SIG-M5 treated with dmso at 0.1 percent for 504 hours (cell line): ENCODE data around the gene TXNRD3.
A peak's percentile ranks its signal among the peaks of the same experiment; 100 is the strongest.

Experiments used
- DNase-seq: peaks from one replicate; lab custom pipeline; 2025; ENCODE audit not compliant: unreplicated experiment; lab: John Stamatoyannopoulos, UW

The TXNRD3 gene

GRCh38 chr3:126672340-126672739 is 17.4 kb upstream of the TXNRD3 start:
- no peak for DNase-seq

GRCh38 chr3:126671521-126671920 is 16.6 kb upstream of the TXNRD3 start:
- DNase-seq = no peak

DNA sequence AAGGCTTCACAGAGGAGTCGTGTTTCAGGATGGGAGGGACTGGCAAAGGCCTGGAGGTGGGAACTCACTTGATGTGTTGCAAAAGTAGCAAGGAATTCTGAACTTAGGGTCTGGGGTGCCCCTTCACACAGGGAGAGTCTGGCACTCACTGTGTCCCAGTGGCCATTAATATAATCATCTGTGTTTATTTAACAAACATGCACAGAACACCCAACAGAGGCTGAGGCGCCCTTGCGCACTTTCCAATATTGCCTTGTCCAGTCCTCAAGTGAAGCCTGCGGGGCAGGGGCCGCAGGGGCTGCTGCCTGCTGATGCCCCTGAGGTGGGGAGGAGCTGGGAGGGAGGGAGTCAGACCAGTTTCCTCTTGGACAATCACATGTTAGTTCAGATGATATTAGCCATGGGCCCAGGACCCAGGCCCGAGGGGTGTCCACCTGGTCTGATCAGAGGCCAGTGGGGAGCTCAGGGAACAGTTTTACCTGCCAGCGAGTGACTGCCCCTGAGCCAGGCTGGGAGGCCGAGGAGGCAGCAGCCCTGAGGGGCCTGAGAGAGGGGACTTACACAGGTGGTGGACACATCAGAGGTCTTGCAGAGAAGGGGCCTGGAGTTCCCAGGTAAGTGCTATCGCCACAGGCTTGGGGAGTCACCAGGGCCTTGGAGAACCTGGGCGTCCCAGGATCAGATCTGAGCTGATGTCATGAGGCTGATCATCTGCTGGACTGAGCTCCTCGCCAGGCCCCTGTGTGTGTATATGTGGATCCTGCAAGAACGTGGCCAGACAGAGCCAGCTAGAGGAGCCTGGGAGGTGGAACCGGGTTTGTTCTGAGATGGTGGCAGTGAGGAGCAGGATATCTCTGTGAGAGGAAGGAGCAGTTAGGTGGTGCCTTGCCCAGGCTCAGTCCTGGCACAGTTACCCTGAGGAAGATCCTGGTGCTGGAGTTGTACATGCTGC is 13.8 kb upstream of the TXNRD3 start:
- DNase-seq = no peak

- no peak for DNase-seq
Observed at GRCh38 chr3:126667631-126668449, 12.9 kb upstream of the TXNRD3 start.

DNA sequence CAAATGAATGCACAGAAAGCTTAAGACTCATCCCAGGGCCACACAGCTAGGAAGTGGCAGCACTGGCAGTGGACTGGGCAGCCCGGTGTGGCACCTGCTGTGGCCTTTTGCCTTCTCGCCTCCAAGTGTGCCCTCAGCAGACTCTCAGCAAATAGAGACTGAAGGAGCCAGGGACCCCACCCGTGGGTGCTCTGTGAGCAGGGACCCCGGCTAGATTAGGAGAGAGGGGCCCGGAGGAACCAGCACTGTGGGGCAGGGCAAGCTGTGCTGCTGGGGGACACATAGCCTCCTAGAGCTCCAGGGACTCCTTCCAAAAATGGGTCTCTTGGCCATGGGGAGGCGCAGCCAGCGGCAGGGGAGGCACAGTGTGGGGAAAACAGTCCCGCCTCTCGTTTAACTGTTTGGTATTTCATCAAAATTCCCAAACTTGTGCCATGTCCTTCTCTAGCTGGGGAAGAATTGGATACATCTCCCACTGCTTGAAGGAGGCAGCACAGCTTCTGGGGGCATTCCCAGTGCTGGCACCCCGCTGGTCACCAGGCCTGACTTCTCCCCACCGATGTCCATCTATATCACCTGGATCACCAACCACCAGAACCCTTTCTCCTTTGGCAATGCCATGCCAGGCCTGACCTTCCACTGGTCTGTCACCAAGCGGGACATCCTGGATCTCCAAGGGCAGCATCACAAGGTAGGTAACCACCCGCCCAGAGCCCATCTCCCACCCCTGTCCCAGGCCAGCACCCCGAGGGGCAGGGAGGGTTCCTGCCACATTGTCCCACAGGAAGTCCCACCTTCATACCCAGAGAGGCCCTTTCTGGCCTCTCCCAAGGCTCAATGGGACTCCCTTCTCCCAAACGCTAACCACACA is 12.0 kb upstream of the TXNRD3 start:
- DNase-seq = no peak

DNA sequence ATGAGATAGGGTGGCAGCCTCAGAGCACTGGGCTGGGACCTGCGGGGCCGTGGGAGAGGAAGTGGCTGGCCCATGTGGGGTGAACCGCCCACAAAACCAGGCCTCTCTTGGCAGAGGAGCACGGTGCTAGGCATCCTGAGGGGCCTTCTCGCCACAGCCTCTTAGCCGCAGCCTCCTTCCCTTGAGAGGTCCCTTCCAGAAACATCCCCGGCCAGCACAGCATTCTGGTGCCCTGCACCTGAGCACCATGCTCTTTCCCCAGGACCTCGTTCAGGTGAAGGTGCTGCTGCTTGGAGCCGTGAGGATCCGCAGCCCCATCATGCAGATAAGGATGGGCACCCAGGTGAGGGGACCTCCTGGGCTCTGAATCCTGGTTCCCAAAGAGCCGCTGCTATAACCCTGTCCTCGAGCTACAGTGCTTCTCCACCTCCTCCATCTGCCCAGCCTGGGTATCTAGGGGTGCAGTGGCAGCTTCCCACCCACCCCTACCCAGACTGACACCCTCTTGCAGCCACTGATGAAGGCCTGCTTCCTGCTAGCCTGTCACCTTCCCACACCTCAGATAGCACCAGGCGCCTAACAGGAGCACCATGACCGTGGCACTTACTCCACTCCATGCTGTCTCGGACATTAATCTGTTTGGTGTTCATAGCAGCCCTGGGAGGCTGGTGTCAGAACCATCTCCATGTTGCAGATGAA is 11.2 kb upstream of the TXNRD3 start:
- DNase-seq = no peak

DNA sequence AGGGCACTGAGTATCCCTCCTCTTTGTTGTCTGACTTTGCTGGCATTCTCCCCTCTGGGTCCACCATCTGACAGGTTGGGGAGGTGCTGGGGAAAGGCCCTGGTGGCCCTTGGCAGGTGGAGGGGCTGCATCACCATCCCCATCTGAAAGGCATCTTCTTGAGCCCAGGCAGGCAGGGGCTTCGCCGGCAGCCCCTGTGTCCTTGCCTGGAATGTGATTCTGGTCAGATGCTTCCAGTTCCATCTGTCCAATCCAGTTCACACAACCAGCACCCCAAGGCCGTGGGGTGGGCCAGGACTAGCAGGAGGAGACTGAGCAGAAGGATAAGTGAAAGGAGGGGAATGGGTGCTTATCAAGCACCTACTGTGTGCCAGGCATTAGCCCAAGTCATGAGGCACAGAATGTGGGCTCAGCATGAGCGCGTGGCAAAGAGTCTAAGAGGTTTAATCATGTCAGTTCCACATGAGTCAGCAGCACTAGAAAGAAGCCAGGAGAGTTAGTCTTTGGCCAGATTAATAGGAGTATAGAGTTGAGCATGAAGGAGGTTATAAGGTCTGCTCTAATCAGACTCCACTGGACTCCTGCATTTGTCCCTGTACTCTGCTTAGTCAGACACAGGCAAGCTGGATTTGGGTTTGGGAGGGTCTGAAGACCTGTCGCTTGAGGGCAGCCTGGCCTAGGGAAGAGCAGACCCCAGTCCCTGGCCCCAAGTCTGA is 10.5 kb upstream of the TXNRD3 start:
- no peak for DNase-seq

GRCh38 chr3:126664591-126665214 is 9.8 kb upstream of the TXNRD3 start:
- DNase-seq = no peak

DNA sequence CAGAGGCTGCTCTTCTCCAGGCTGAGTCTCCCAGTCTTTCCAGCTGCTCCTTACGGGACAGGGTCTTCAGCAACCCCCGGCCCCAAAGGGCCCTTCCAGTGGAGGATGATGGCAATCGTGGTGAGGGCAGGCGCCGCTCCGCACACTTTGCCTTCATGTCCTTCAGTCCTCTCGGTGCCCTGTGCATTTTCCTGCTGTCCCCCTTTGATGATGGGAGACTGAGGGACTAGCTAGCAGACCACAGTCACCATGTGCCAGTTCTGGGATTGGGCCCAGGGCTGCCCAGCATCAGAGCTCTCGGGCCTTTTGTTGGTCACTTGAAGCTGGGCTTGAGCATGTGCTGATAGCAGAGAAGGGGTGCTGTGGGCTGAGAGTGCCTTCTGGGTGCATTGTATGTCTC is 8.8 kb upstream of the TXNRD3 start:
- no peak for DNase-seq

DNA sequence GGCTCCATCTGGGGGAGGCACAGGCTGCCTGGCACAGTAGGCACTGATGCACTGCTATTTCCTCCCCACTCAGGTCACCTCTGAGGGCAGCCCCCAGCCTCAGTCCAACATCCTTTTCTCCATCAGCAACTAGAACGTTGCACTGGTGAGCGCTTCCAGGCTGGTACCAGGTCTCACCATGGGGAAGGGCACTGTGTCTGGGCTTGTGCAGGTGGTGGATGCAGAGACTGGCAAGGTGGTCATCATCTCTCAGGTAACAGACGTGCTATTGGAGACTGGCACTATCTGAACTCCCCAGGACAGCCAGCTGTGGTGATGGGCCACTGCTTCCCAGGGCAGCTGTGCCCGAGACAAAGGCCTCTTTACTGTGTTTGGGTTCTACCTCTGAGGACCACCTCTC is 8.3 kb upstream of the TXNRD3 start:
- DNase-seq = no peak

DNA sequence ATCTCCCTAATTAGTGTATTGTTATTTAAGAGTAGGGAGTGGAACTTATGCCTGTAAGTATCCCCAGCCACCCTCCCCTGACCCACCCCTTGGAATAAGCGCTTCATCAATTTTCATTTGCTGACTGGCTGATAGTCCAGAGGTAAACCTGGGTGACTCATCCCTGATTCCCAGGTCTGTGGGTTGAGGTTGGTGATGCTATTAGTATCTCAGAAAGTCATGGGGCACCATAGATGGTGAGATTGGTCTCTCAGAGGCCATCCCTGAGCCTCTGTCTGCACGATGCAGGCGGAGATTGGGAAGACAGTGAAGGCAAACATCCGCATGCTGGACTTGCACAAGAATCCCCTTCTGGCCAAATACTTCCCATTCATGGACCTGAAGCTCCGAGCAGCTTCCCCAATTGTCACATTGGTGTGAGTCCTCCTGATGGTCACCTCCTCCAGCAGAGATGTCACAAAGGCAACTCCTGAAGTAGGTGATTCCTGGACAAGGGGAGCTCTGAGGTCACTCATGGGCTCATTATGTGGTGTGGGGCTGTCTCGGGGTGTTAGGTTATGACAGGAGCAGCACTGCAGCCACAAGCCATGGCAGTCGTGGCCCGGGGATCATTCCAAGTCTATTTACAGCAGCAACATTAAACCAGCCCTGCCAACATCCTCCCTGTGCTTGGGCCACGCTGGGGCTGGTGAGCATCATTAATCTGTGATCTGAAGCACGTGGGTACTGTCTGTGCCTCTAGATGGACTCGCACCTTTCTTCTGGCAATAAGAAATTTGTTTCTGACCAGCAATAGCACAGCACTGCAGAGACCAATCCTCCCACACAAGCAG is 6.8 kb upstream of the TXNRD3 start:
- DNase-seq = no peak

GRCh38 chr3:126659915-126660886 is 5.3 kb upstream of the TXNRD3 start:
- peak; percentile 34 for DNase-seq

DNA sequence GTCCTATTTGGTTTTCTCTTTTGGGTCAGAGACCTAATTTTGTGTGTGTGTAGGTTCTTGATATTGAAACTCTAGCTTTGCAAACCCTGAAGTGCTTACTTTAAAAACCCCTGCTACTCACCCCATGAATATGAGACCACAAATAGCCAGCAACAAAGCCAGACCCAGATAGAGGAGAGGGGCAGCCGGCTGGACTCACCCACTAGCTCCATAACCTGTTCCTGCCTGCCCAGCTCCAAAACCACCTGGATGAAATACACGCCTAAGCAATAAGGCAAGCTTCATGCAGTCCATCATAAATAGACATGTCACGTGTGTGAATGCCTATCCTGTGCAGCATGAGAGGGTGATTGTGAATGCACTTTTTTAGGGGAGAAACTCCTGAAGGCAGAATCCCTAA is 3.7 kb upstream of the TXNRD3 start:
- no peak for DNase-seq

GRCh38 chr3:126657901-126658300 is 3.0 kb upstream of the TXNRD3 start:
- DNase-seq = no peak

- DNase-seq = no peak
Observed at GRCh38 chr3:126656371-126657134, 1.6 kb upstream of the TXNRD3 start.

- DNase-seq = no peak
Observed at GRCh38 chr3:126655887-126656286, 963 bp upstream of the TXNRD3 start.
